Keratinocyte (primary cell): ENCODE results near the gene PAMR1. TPM values are rescaled to one million over a fixed set of nuclear protein-coding genes. Genes with fewer than 3 reads are reported as not detected.

ENCODE experiments used
- DNase-seq: peaks from one replicate; pipeline ENCODE4 v3.0.0-alpha.2; 2011; ENCODE audit warnings: low read depth, missing footprints, low spot score
- FAIRE-seq: peaks from 2 replicates; lab custom pipeline; 2011; peaks lifted over from hg19 to GRCh38; lab: Jason Lieb, UNC
- H2AFZ ChIP-seq: 2 replicates; pipeline ENCODE4 v1.6.0; 2012; ENCODE audit warnings: low read length, control low read depth, inconsistent platforms; ENCODE audit not compliant: control insufficient read depth
- H3K27ac ChIP-seq: 2 replicates; pipeline ENCODE4 v1.5.1; 2011; ENCODE audit warnings: low read length; ENCODE audit not compliant: control insufficient read depth, insufficient read depth
- H3K27me3 ChIP-seq: 3 replicates; pipeline ENCODE4 v1.6.0; 2011; ENCODE audit warnings: low read length; ENCODE audit not compliant: control insufficient read depth, insufficient read depth; ENCODE audit errors: extremely low read depth
- H3K36me3 ChIP-seq, 2 experiments: 2 replicates in 1 of 2; 3 replicates in 1 of 2; pipeline ENCODE4 v1.5.1; 2011; ENCODE audit warnings: low read length in 2 of 2, mild to moderate bottlenecking in 1 of 2; ENCODE audit not compliant: control insufficient read depth in 2 of 2, insufficient read depth in 2 of 2; ENCODE audit errors: extremely low read depth in 1 of 2
- H3K4me1 ChIP-seq: 3 replicates; pipeline ENCODE4 v1.5.1; 2011; ENCODE audit warnings: low read length; ENCODE audit not compliant: control insufficient read depth, insufficient read depth; ENCODE audit errors: extremely low read depth
- H3K4me2 ChIP-seq: 3 replicates; pipeline ENCODE4 v1.6.0; 2011; ENCODE audit warnings: low read depth, low read length; ENCODE audit not compliant: control insufficient read depth, insufficient read depth; ENCODE audit errors: extremely low read depth
- H3K4me3 ChIP-seq, 3 experiments: fragments of 200-600 bp in 1 of 3; sonication (generic) in 1 of 3; 2 replicates in 2 of 3; 3 replicates in 1 of 3; pipeline ENCODE4 v1.5.1; 2011 to 2016; ENCODE audit warnings: low read length in 3 of 3, mild to moderate bottlenecking in 3 of 3, control low read depth in 2 of 3, inconsistent platforms in 1 of 3, low read depth in 1 of 3, mixed read lengths in 1 of 3, mixed run types in 1 of 3, moderate library complexity in 1 of 3; ENCODE audit not compliant: control insufficient read depth in 2 of 3, insufficient read depth in 2 of 3; ENCODE audit errors: extremely low read depth in 1 of 3
- H3K79me2 ChIP-seq: 2 replicates; pipeline ENCODE4 v1.6.0; 2012; ENCODE audit warnings: low read length; ENCODE audit not compliant: control insufficient read depth, insufficient read depth
- H3K9ac ChIP-seq: 3 replicates; pipeline ENCODE4 v1.6.0; 2011; ENCODE audit warnings: low read length; ENCODE audit not compliant: control insufficient read depth, insufficient read depth; ENCODE audit errors: extremely low read depth
- H3K9me1 ChIP-seq: 3 replicates; pipeline ENCODE4 v1.6.0; 2011; ENCODE audit warnings: low read length; ENCODE audit not compliant: control insufficient read depth, insufficient read depth; ENCODE audit errors: extremely low read depth
- H3K9me3 ChIP-seq: 2 replicates; pipeline ENCODE4 v1.5.1; 2012; ENCODE audit warnings: low read depth, low read length; ENCODE audit not compliant: control insufficient read depth
- H4K20me1 ChIP-seq: 3 replicates; pipeline ENCODE4 v1.6.0; 2011; ENCODE audit warnings: low read length; ENCODE audit not compliant: control insufficient read depth, insufficient read depth; ENCODE audit errors: extremely low read depth
- CTCF ChIP-seq, 3 experiments: IDR thresholded peaks in 1 of 3; conservative IDR thresholded peaks in 1 of 3; optimal IDR thresholded peaks in 1 of 3; 2 replicates in 2 of 3; 3 replicates in 1 of 3; pipeline versions ENCODE3 to v1.5.1; 2011; ENCODE audit warnings: low read length in 3 of 3, mild to moderate bottlenecking in 3 of 3, moderate library complexity in 2 of 3, control low read depth in 1 of 3, inconsistent platforms in 1 of 3; ENCODE audit not compliant: insufficient read depth in 2 of 3; ENCODE audit errors: extremely low read depth in 1 of 3
- EZH2 ChIP-seq: IDR thresholded peaks from one replicate; pipeline ENCODE4 v1.6.1; 2012; ENCODE audit warnings: inconsistent platforms, mild to moderate bottlenecking, low read length, moderate library complexity
- dilution Hi-C: fragments of 300-500 bp; cut with MboI; formaldehyde crosslinking; loops from one replicate; pipeline ENCODE4 v1.7.0; 2020; ENCODE audit warnings: low sequenced_read_pairs; ENCODE audit not compliant: extremely low pct_ligation_motif_present
- polyA plus RNA-seq, 5 experiments: library from polyadenylated mRNA; depleted of rRNA in 3 of 5; stranded (reverse) in 3 of 5; stranded (forward) in 1 of 5; unstranded in 1 of 5; fragments of >200 nt; gene quantifications; 1 replicate in 1 of 5; 2 replicates in 3 of 5; 3 replicates in 1 of 5; pipeline versions ENCODE4 v1.2.1 to v1.2.3, GENCODE V29; 2011 to 2012; ENCODE audit warnings: missing spikeins in 2 of 5, low read depth in 1 of 5, low replicate concordance in 1 of 5

PAMR1 gene
- polyA plus RNA-seq, 1 donor (not counting 4 experiments of a cell fraction or from before 2014, with no cell fraction given): 4.1 TPM

DNA sequence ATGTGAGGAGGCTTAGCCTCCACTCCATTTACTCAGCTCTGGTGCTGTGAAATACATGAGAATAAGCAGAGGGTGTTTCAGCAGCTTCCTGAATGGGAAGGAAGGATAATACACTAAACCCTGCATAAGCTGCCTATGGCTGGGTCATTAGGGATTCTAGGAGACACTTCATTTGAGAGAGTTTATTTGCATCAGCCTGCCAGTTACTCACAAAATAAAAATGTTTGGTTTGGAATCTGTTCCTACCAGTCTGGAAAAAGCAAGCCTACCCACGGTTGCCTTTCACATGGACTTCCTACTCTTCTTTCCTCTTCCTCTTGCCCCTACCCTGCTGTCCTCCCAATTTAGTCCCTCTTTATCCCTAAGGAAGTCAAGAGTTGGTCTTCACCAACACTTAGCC, 126.5 kb downstream of the PAMR1 start:
- Histone ChIP-seq H3K79me2 (no peaks in the 10 kb centered on the region), H2AFZ (no peak overlapping the region), H4K20me1 (no peaks in the 10 kb centered on the region), H3K9me3 (no peaks in the 10 kb centered on the region), H3K4me3 (no peak overlapping the region), H3K36me3 (no peaks in the 10 kb centered on the region), H3K4me1 (no peaks in the 10 kb centered on the region), H3K9me1 (no peaks in the 10 kb centered on the region), H3K27ac (no peak overlapping the region), H3K4me2 (no peak overlapping the region), H3K9ac (no peak overlapping the region), H3K27me3 (peaks cover 18% of the 10 kb centered on the region)
- DNase-seq (no peak), FAIRE-seq (no peak)
- TF ChIP-seq CTCF (optimal IDR thresholded peaks at IDR 0.05 in 1 of 3, IDR thresholded peaks at IDR 0.05 in 1 of 3, conservative IDR thresholded peaks at IDR 0.05 in 1 of 3; ENCODE audit: extremely low read depth in 1 of 3, insufficient read depth in 2 of 3, low read length in 3 of 3): no peak
- no peak for TF ChIP-seq EZH2
- dilution Hi-C loops: no loop called here

DNA sequence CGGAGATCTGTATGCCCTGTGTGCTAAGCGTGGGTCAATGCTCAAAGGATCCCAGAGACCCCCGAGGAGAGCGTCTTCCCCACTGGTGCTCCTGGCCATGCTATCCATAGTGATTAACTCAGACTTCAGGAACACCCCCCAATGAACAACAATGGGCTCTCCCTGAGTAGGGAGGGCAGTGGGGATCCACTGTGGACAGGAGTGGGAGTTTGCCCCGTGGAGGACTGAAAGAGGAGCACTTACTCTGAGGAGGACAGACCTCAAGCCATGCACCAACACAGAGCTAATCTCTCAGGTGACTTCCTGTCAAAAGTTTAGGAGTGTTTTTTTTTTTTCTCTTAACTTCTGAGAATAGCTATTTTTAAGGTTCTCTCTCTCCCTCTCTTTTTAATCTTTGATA, 130.5 kb downstream of the PAMR1 start:
- no peaks in the 10 kb centered on the region for H3K79me2 ChIP-seq
- no peak overlapping the region for H3K9ac ChIP-seq
- TF ChIP-seq CTCF (optimal IDR thresholded peaks at IDR 0.05 in 1 of 3, IDR thresholded peaks at IDR 0.05 in 1 of 3, conservative IDR thresholded peaks at IDR 0.05 in 1 of 3; ENCODE audit: extremely low read depth in 1 of 3, insufficient read depth in 2 of 3, low read length in 3 of 3) (no peak), EZH2 (no peak)
- peaks cover 15% of the 10 kb centered on the region for H3K4me1 ChIP-seq
- no peaks in the 10 kb centered on the region for H3K36me3 ChIP-seq
- no peak for FAIRE-seq
- H4K20me1 ChIP-seq: no peaks in the 10 kb centered on the region
- H2AFZ ChIP-seq: no peak overlapping the region
- DNase-seq: no peak
- peaks cover 30% of the 10 kb centered on the region for H3K27me3 ChIP-seq
- no peaks in the 10 kb centered on the region for H3K9me3 ChIP-seq
- H3K9me1 ChIP-seq: no peaks in the 10 kb centered on the region
- H3K4me2 ChIP-seq: no peak overlapping the region
- H3K4me3 ChIP-seq: no peak overlapping the region
- no peak overlapping the region for H3K27ac ChIP-seq
- dilution Hi-C loops: no loop called here
